ACC112 (cell line): Measurements from ENCODE around the gene PLXNA3.

ENCODE experiments used
- H2AFZ ChIP-seq: fragments of 200-600 bp; sonication (generic); one replicate; pipeline ENCODE4 v1.6.0; 2017; ENCODE audit warnings: antibody characterized with exemption, low read length; ENCODE audit not compliant: unreplicated experiment
- H3K27ac ChIP-seq: fragments of 200-600 bp; sonication (generic); 2 replicates; pipeline ENCODE4 v1.5.1; 2014; ENCODE audit warnings: low read depth, mild to moderate bottlenecking, antibody characterized with exemption, low read length, moderate library complexity
- H3K27me3 ChIP-seq: fragments of 200-600 bp; sonication (generic); 2 replicates; pipeline ENCODE4 v1.6.1; 2014; ENCODE audit warnings: mild to moderate bottlenecking, antibody characterized with exemption, low read length, moderate library complexity, mixed read lengths; ENCODE audit not compliant: insufficient read depth
- H3K36me3 ChIP-seq: fragments of 200-600 bp; sonication (generic); 2 replicates; pipeline ENCODE4 v1.6.1; 2016; ENCODE audit warnings: mild to moderate bottlenecking, antibody characterized with exemption, low read length, moderate library complexity, mixed read lengths; ENCODE audit not compliant: insufficient read depth
- H3K4me1 ChIP-seq: fragments of 200-600 bp; sonication (generic); one replicate; pipeline ENCODE4 v1.6.1; 2016; ENCODE audit warnings: low read length, mixed read lengths; ENCODE audit not compliant: insufficient read depth, unreplicated experiment, control insufficient read depth
- H3K4me3 ChIP-seq: fragments of 200-600 bp; sonication (generic); 2 replicates; pipeline ENCODE4 v1.5.1; 2014; ENCODE audit warnings: mild to moderate bottlenecking, low read depth, low read length
- H3K79me2 ChIP-seq: fragments of 200-600 bp; sonication (generic); one replicate; pipeline ENCODE4 v1.6.0; 2016; ENCODE audit warnings: low read length; ENCODE audit not compliant: control insufficient read depth, unreplicated experiment, insufficient read depth

PLXNA3 gene

GRCh38 chrX:154470914-154471568 lies 13.0 kb downstream of the PLXNA3 start:
- Histone ChIP-seq H3K36me3 (no peaks in the 10 kb centered on the region), H3K4me1 (no peaks in the 10 kb centered on the region), H3K27ac (no peak overlapping the region), H3K27me3 (no peaks in the 10 kb centered on the region), H3K4me3 (no peak overlapping the region), H3K79me2 (no peaks in the 10 kb centered on the region), H2AFZ (no peak overlapping the region)

- Histone ChIP-seq H3K36me3 (no peaks in the 10 kb centered on the region), H3K27me3 (no peaks in the 10 kb centered on the region)
Measured at GRCh38 chrX:154471839-154472684, 14.0 kb downstream of the PLXNA3 start.

GRCh38 chrX:154472685-154473632 lies 14.9 kb downstream of the PLXNA3 start:
- Histone ChIP-seq H2AFZ (no peak overlapping the region), H3K27me3 (no peaks in the 10 kb centered on the region), H3K4me1 (no peaks in the 10 kb centered on the region), H3K36me3 (no peaks in the 10 kb centered on the region), H3K4me3 (no peak overlapping the region), H3K79me2 (no peaks in the 10 kb centered on the region), H3K27ac (no peak overlapping the region)

More at GRCh38 chrX:154471839-154472684, 14.0 kb downstream of the PLXNA3 start:
- Histone ChIP-seq H2AFZ (no peak overlapping the region), H3K4me3 (no peak overlapping the region), H3K4me1 (no peaks in the 10 kb centered on the region), H3K79me2 (no peaks in the 10 kb centered on the region), H3K27ac (no peak overlapping the region)

- no peaks in the 10 kb centered on the region for H3K27me3 ChIP-seq
- no peaks in the 10 kb centered on the region for H3K4me1 ChIP-seq
- no peak overlapping the region for H3K27ac ChIP-seq
- H3K4me3 ChIP-seq: no peak overlapping the region
- H3K79me2 ChIP-seq: no peaks in the 10 kb centered on the region
- no peak overlapping the region for H2AFZ ChIP-seq
- H3K36me3 ChIP-seq: no peaks in the 10 kb centered on the region
Measured at GRCh38 chrX:154473683-154474082, 15.6 kb downstream of the PLXNA3 start.

- Histone ChIP-seq H3K36me3 (no peaks in the 10 kb centered on the region), H3K27ac (no peak overlapping the region), H3K27me3 (no peaks in the 10 kb centered on the region), H3K4me3 (no peak overlapping the region), H3K79me2 (no peaks in the 10 kb centered on the region), H3K4me1 (peaks cover 4% of the 10 kb centered on the region), H2AFZ (no peak overlapping the region)
Measured at GRCh38 chrX:154476821-154477220, 18.7 kb downstream of the PLXNA3 start.

GRCh38 chrX:154477891-154478477 lies 19.9 kb downstream of the PLXNA3 start:
- Histone ChIP-seq H3K79me2 (no peaks in the 10 kb centered on the region), H3K4me3 (peak overlapping the region; percentile 80), H3K27me3 (no peaks in the 10 kb centered on the region), H2AFZ (peak overlapping the region; percentile 6), H3K36me3 (no peaks in the 10 kb centered on the region), H3K27ac (peak overlapping the region; percentile 32), H3K4me1 (peaks cover 4% of the 10 kb centered on the region)

- Histone ChIP-seq H3K36me3 (no peaks in the 10 kb centered on the region), H3K27ac (peak within 1 kb of the TSS; percentile 92), H2AFZ (peak within 1 kb of the TSS; percentile 38), H3K4me1 (peaks cover 4% of the 10 kb centered on the region), H3K4me3 (peak within 1 kb of the TSS; percentile 80), H3K79me2 (no peaks in the 10 kb centered on the region), H3K27me3 (no peaks in the 10 kb centered on the region)
Measured at GRCh38 chrX:154478728-154479622, 20.9 kb downstream of the PLXNA3 start, which contains the start of gene LAGE3. TSS of gene LAGE3 (minus strand) at chrX:154479281. CDS start at chrX:154478915, 366 bp downstream.

GRCh38 chrX:154481195-154481594 lies 23.1 kb downstream of the PLXNA3 start:
- H3K79me2 ChIP-seq: peaks cover 13% of the 10 kb centered on the region
- no peak overlapping the region for H3K4me3 ChIP-seq
- H3K4me1 ChIP-seq: peaks cover 14% of the 10 kb centered on the region
- no peaks in the 10 kb centered on the region; the same call in 1 of the 2 replicates for H3K36me3 ChIP-seq
- no peak overlapping the region for H3K27ac ChIP-seq
- H3K27me3 ChIP-seq: no peaks in the 10 kb centered on the region
- H2AFZ ChIP-seq: no peak overlapping the region

- H3K36me3 ChIP-seq: no peaks in the 10 kb centered on the region; the same call in 1 of the 2 replicates
- H3K27me3 ChIP-seq: no peaks in the 10 kb centered on the region
- peaks cover 13% of the 10 kb centered on the region for H3K79me2 ChIP-seq
- H3K4me3 ChIP-seq: no peak overlapping the region
- H2AFZ ChIP-seq: no peak overlapping the region
- H3K4me1 ChIP-seq: peaks cover 14% of the 10 kb centered on the region
- no peak overlapping the region for H3K27ac ChIP-seq
Measured at GRCh38 chrX:154481911-154482601, 24.0 kb downstream of the PLXNA3 start.
